HG02840 (cell line): ENCODE measurements around the gene MYH15.

ENCODE experiments used
- ATAC-seq: cut with Tn5 transposase; IDR thresholded peaks from one replicate; pipeline ENCODE4 v1.9.1; 2021; ENCODE audit warnings: mild to moderate bottlenecking, moderate library complexity, moderate number of reproducible peaks; ENCODE audit not compliant: unreplicated experiment, low FRiP score

MYH15 gene

GRCh38 chr3:108511055-108511454, 659 bp upstream of the MYH15 start:
- ATAC-seq = no peak

- ATAC-seq = no peak
Observed at GRCh38 chr3:108509871-108510270, 525 bp downstream of the MYH15 start.

- no peak for ATAC-seq
Observed at GRCh38 chr3:108509263-108509662, 1.1 kb downstream of the MYH15 start.

- no peak for ATAC-seq
Observed at GRCh38 chr3:108507902-108508301, 2.5 kb downstream of the MYH15 start.

- no peak for ATAC-seq
Observed at GRCh38 chr3:108505811-108506210, 4.6 kb downstream of the MYH15 start.

- no peak for ATAC-seq
Observed at GRCh38 chr3:108503722-108504121, 6.7 kb downstream of the MYH15 start.

- no peak for ATAC-seq
Observed at GRCh38 chr3:108501535-108501934, 8.9 kb downstream of the MYH15 start.

GRCh38 chr3:108500728-108501127, 9.7 kb downstream of the MYH15 start:
- ATAC-seq = no peak

GRCh38 chr3:108497271-108497670, 13.1 kb downstream of the MYH15 start:
- ATAC-seq = no peak

- ATAC-seq = no peak
Observed at GRCh38 chr3:108495717-108496116, 14.7 kb downstream of the MYH15 start.

GRCh38 chr3:108494906-108495531, 15.4 kb downstream of the MYH15 start:
- no peak for ATAC-seq

GRCh38 chr3:108493862-108494261, 16.5 kb downstream of the MYH15 start:
- no peak for ATAC-seq

- ATAC-seq = no peak
Observed at GRCh38 chr3:108491456-108491855, 18.9 kb downstream of the MYH15 start.

GRCh38 chr3:108489776-108490175, 20.6 kb downstream of the MYH15 start:
- ATAC-seq = no peak

- no peak for ATAC-seq
Observed at GRCh38 chr3:108488631-108489030, 21.8 kb downstream of the MYH15 start.

- no peak for ATAC-seq
Observed at GRCh38 chr3:108487439-108487838, 23.0 kb downstream of the MYH15 start.

GRCh38 chr3:108486941-108487340, 23.5 kb downstream of the MYH15 start:
- ATAC-seq = no peak

- ATAC-seq = no peak
Observed at GRCh38 chr3:108486338-108486737, 24.1 kb downstream of the MYH15 start.

GRCh38 chr3:108485146-108485545, 25.2 kb downstream of the MYH15 start:
- ATAC-seq = no peak

GRCh38 chr3:108479224-108479623, 31.2 kb downstream of the MYH15 start:
- no peak for ATAC-seq

GRCh38 chr3:108477511-108478147, 32.8 kb downstream of the MYH15 start:
- ATAC-seq = no peak

- ATAC-seq = no peak
Observed at GRCh38 chr3:108475220-108475782, 35.1 kb downstream of the MYH15 start.
